HepG2 (cell line): ENCODE data around the gene MCC. TPM values are rescaled to one million over a fixed set of nuclear protein-coding genes. Genes with fewer than 3 reads are reported as not detected.

Experiments
- ATAC-seq: fragments of 200-7000 bp; cut with Tn5 transposase; 3 replicates; pipeline ENCODE4 v1.9.1; 2020; ENCODE audit warnings: mild to moderate bottlenecking, moderate library complexity
- BruUV-seq: library from RNA; stranded (reverse); fragments of 400-500 nt; replicated peaks from 2 replicates; lab custom pipeline; 2021; lab: Mats Ljungman, UMichigan
- CTCF ChIA-PET: fragments of 300-600 bp; formaldehyde crosslinking; extraction: SDS; loops from one replicate; lab custom pipeline; 2021; ENCODE audit warnings: low total read pairs, inconsistent platforms, low intra/inter-chr PET ratio; lab: Yijun Ruan, JAX
- POLR2A ChIA-PET: fragments of 350-600 bp; sonication (Branson Sonifier 250); formaldehyde crosslinking; loops from one replicate; lab custom pipeline; 2020; ENCODE audit warnings: antibody characterized with exemption, inconsistent platforms; lab: Yijun Ruan, JAX
- DNase-seq: peaks from one replicate; pipeline ENCODE4 v3.0.0-alpha.2; 2015; ENCODE audit warnings: low spot score
- FAIRE-seq: peaks from 3 replicates; lab custom pipeline; 2011; peaks lifted over from hg19 to GRCh38; lab: Jason Lieb, UNC
- H2AFZ ChIP-seq: one replicate; pipeline ENCODE4 v1.6.1; 2011; ENCODE audit warnings: low read length, inconsistent platforms
- H3K27ac ChIP-seq: fragments of 300-600 bp; 3 replicates; pipeline ENCODE4 v1.8.0; 2011; ENCODE audit warnings: mixed run types, mild to moderate bottlenecking, mixed read lengths, low read length, inconsistent platforms; ENCODE audit not compliant: insufficient read depth; ENCODE audit errors: extremely low read length
- H3K27me3 ChIP-seq, 2 experiments: fragments of 200-600 bp in 1 of 2; 2 replicates in 1 of 2; 3 replicates in 1 of 2; pipeline versions ENCODE4 v1.6.0 to v1.8.0; 2011; ENCODE audit warnings: low read length in 2 of 2, mild to moderate bottlenecking in 2 of 2, moderate library complexity in 2 of 2, inconsistent platforms in 1 of 2; ENCODE audit not compliant: insufficient read depth in 2 of 2, control insufficient read depth in 1 of 2
- H3K36me3 ChIP-seq, 2 experiments: fragments of 200-600 bp in 1 of 2; replicated peaks in 1 of 2; 2 replicates in 1 of 2; 3 replicates in 1 of 2; pipeline versions ENCODE4 v1.5.1 to v1.8.0; 2011; ENCODE audit warnings: low read length in 2 of 2, inconsistent platforms in 1 of 2; ENCODE audit not compliant: insufficient read depth in 2 of 2, control insufficient read depth in 1 of 2
- H3K4me1 ChIP-seq: 2 replicates; pipeline ENCODE4 v1.5.1; 2012; ENCODE audit warnings: low read length, inconsistent platforms; ENCODE audit not compliant: insufficient read depth
- H3K4me2 ChIP-seq: 2 replicates; pipeline ENCODE4 v1.6.0; 2011; ENCODE audit warnings: low read depth, low read length, inconsistent platforms
- H3K4me3 ChIP-seq, 3 experiments: fragments of 200-600 bp in 1 of 3; sonication (generic), shearing (Covaris generic) in 1 of 3; replicated peaks in 1 of 3; 2 replicates each; pipeline ENCODE4 v1.5.1; 2011 to 2016; ENCODE audit warnings: low read length in 3 of 3, inconsistent platforms in 2 of 3, low read depth in 2 of 3, mild to moderate bottlenecking in 2 of 3, control low read depth in 1 of 3, mixed read lengths in 1 of 3; ENCODE audit not compliant: insufficient read depth in 1 of 3
- H3K79me2 ChIP-seq: one replicate; pipeline ENCODE4 v1.6.1; 2011; ENCODE audit warnings: low read length, inconsistent platforms; ENCODE audit not compliant: insufficient read depth
- H3K9ac ChIP-seq: 2 replicates; pipeline ENCODE4 v1.6.0; 2011; ENCODE audit warnings: mild to moderate bottlenecking, low read depth, low read length, inconsistent platforms; ENCODE audit not compliant: insufficient read depth
- H3K9me3 ChIP-seq: 2 replicates; pipeline ENCODE4 v1.5.1; 2012; ENCODE audit warnings: mild to moderate bottlenecking, low read length
- H4K20me1 ChIP-seq: 2 replicates; pipeline ENCODE4 v1.6.0; 2011; ENCODE audit warnings: inconsistent platforms, mild to moderate bottlenecking, low read length, moderate library complexity; ENCODE audit not compliant: insufficient read depth
- ARID2 ChIP-seq: sonication (generic); formaldehyde crosslinking; IDR thresholded peaks from 2 replicates; pipeline ENCODE4 v1.8.1; 2022; ENCODE audit warnings: mild to moderate bottlenecking, missing genetic modification reagents, borderline replicate concordance
- FOXO1 ChIP-seq: sonication (generic); formaldehyde crosslinking; IDR thresholded peaks from 2 replicates; pipeline ENCODE4 v1.4.0; 2020; ENCODE audit warnings: missing genetic modification reagents
- FOXP1 ChIP-seq, 2 experiments: fragments of 450-650 bp in 1 of 2; IDR thresholded peaks; 2 replicates each; pipeline ENCODE4 v1.6.1; 2017 to 2018; ENCODE audit warnings: antibody characterized with exemption in 1 of 2
- MTA3 ChIP-seq: sonication (generic); formaldehyde crosslinking; IDR thresholded peaks from 2 replicates; pipeline ENCODE4 v1.4.0; 2020; ENCODE audit warnings: missing genetic modification reagents
- TBX2 ChIP-seq: sonication (generic); formaldehyde crosslinking; IDR thresholded peaks from 2 replicates; pipeline ENCODE4 v1.5.0; 2020; ENCODE audit warnings: missing genetic modification reagents, mild to moderate bottlenecking, borderline replicate concordance
- ZFYVE20 ChIP-seq: sonication (generic); formaldehyde crosslinking; IDR thresholded peaks from 2 replicates; pipeline ENCODE4 v1.8.0; 2023; ENCODE audit warnings: low read depth, mild to moderate bottlenecking, moderate library complexity, missing genetic modification reagents, borderline replicate concordance
- ZNF782 ChIP-seq: sonication (generic); formaldehyde crosslinking; IDR thresholded peaks from 2 replicates; pipeline ENCODE4 v1.4.0; 2020; ENCODE audit warnings: missing genetic modification reagents, mild to moderate bottlenecking, borderline replicate concordance
- WGBS: methylation state at CpG from one replicate; pipeline ENCODE4 v1.1.6; 2017; ENCODE audit warnings: low lambda C conversion rate; 5-methylcytosine and 5-hydroxymethylcytosine counted together
- in situ Hi-C: cut with HindIII; loops from 2 replicates; pipeline ENCODE4 v1.10.0; 2017; ENCODE audit warnings: low pct_unique_long_range_greater_than_20kb; ENCODE audit not compliant: extremely low pct_ligation_motif_present
- intact Hi-C: fragments of 100-400 bp; cut with micrococcal nuclease; formaldehyde crosslinking; loops from one replicate; pipeline ENCODE4 v1.10.0; 2022; ENCODE audit not compliant: unreplicated experiment
- polyA plus RNA-seq, 8 experiments: library from polyadenylated mRNA; depleted of rRNA in 3 of 8; stranded (reverse) in 7 of 8; unstranded in 1 of 8; fragments of >200 nt; fragmentation: Illumina TruSeq in 4 of 8; extraction: Trizol in 4 of 8; gene quantifications; 2 replicates each; pipeline versions ENCODE4 v1.2.1 to v1.2.3, GENCODE V29; 2011 to 2016; ENCODE audit warnings: low read depth in 4 of 8, missing spikeins in 1 of 8, mixed read lengths in 1 of 8; ENCODE audit not compliant: insufficient read depth in 1 of 8
- total RNA-seq, 5 experiments: library from RNA; depleted of rRNA; stranded (reverse); fragments of >200 nt; fragmentation: Illumina TruSeq; extraction: Trizol; gene quantifications; 2 replicates each; pipeline ENCODE4 v1.2.3, GENCODE V29; 2016; ENCODE audit warnings: low read depth in 1 of 5
- TF ChIP-seq, protein P1 (sequence below): sonication (generic); formaldehyde crosslinking; IDR thresholded peaks from 2 replicates; pipeline ENCODE4 v1.8.0; 2022; ENCODE audit warnings: mild to moderate bottlenecking, missing genetic modification reagents, borderline replicate concordance
- TF ChIP-seq, protein P2 (sequence below), 2 experiments: sonication (generic) in 1 of 2; formaldehyde crosslinking in 1 of 2; IDR thresholded peaks; 2 replicates each; pipeline versions ENCODE4 v1.4.0 to v1.6.1; 2016 to 2020; ENCODE audit warnings: borderline replicate concordance in 1 of 2, low read depth in 1 of 2, mild to moderate bottlenecking in 1 of 2, missing genetic modification reagents in 1 of 2
- TF ChIP-seq, protein P3 (sequence below): sonication (generic); formaldehyde crosslinking; IDR thresholded peaks from 2 replicates; pipeline ENCODE4 v1.5.0; 2020; ENCODE audit warnings: mild to moderate bottlenecking, missing genetic modification reagents
- TF ChIP-seq, protein P4 (sequence below), 2 experiments: sonication (generic) in 1 of 2; formaldehyde crosslinking in 1 of 2; IDR thresholded peaks; 2 replicates each; pipeline versions ENCODE4 v1.5.1 to v1.6.1; 2011 to 2020; ENCODE audit warnings: borderline replicate concordance in 1 of 2, low read depth in 1 of 2, low read length in 1 of 2, mild to moderate bottlenecking in 1 of 2, missing genetic modification reagents in 1 of 2, moderate library complexity in 1 of 2

MCC gene
- total and polyA plus RNA-seq, 2 of the 13 experiments (the other 11 are each of a cell fraction or from before 2014, with no cell fraction given), result 0.55 to 2.4 TPM

DNA sequence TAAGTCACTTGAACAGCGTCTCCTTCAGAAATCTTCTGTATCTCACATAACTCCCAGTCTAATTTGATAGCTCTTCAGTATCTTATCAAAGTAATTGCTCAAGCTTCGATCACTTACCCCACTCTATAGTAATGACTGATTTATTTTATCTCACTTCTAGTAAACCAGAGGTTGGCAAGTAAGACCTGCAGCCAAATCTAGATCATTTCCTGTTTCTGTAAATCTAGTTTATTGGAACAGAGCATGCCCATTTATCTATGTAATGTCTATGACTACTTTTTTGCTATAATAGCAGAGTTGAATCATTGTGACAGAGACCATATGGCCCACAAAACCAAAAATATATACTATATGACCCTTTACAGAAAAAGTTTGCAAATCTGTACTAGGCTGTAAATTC is 93.6 kb downstream of the MCC start (continued):
- no peak for TF ChIP-seq ZNF782
- no peak for TF ChIP-seq FOXO1
- TF ChIP-seq, protein P1, sequence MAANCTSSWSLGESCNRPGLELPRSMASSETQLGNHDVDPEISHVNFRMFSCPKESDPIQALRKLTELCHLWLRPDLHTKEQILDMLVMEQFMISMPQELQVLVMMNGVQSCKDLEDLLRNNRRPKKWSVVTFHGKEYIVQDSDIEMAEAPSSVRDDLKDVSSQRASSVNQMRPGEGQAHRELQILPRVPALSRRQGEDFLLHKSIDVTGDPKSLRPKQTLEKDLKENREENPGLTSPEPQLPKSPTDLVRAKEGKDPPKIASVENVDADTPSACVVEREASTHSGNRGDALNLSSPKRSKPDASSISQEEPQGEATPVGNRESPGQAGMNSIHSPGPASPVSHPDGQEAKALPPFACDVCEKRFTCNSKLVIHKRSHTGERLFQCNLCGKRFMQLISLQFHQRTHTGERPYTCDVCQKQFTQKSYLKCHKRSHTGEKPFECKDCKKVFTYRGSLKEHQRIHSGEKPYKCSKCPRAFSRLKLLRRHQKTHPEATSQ (CRISPR knock-in tag), result no peak

DNA sequence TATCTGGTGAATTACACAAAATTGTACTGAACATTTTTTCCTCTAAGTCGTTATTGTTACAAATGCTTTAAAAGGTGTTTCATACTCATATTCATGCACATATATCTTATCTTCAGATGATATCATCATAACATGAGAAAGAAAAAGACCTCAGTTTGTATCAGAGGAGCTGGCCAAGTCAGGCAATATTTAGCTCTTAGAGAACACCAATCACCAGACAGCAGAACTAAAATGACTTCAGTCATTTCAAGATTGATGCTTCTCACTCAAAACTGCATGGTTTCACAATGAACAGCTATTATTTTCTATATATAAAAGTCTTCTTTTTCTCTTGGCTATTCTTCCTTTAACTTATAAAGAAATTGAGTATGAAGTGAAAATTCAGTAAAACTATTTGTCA is 98.0 kb downstream of the MCC start:
- Histone ChIP-seq H2AFZ (no peak overlapping the region), H3K4me1 (no peaks in the 10 kb centered on the region), H3K9ac (no peak overlapping the region), H3K27me3 (no peaks in the 10 kb centered on the region), H3K9me3 (no peaks in the 10 kb centered on the region), H3K36me3 (no peaks in the 10 kb centered on the region), H3K4me3 (no peak overlapping the region), H3K27ac (no peak overlapping the region), H3K79me2 (no peaks in the 10 kb centered on the region), H3K4me2 (no peak overlapping the region), H4K20me1 (no peaks in the 10 kb centered on the region)
- ChIA-PET POLR2A (no interaction called here), CTCF (no interaction called here)
- ATAC-seq, result no peak
- intact Hi-C loops, result no loop called here
- 0% methylated on average over 1 of the region's 1 CpG for WGBS
- in situ Hi-C loops, result no loop called here
- no peak for FAIRE-seq
- BruUV-seq, result no TSS peak
- no peak for DNase-seq
- TF ChIP-seq FOXP1 (IDR thresholded peaks at IDR 0.05) (no peak), FOXP1 (CRISPR knock-in tag; IDR thresholded peaks at IDR 0.05) (no peak), MTA3 (no peak), TBX2 (CRISPR knock-in tag) (no peak), ARID2 (CRISPR knock-in tag) (no peak), ZFYVE20 (CRISPR knock-in tag) (no peak)
- TF ChIP-seq, protein P2, sequence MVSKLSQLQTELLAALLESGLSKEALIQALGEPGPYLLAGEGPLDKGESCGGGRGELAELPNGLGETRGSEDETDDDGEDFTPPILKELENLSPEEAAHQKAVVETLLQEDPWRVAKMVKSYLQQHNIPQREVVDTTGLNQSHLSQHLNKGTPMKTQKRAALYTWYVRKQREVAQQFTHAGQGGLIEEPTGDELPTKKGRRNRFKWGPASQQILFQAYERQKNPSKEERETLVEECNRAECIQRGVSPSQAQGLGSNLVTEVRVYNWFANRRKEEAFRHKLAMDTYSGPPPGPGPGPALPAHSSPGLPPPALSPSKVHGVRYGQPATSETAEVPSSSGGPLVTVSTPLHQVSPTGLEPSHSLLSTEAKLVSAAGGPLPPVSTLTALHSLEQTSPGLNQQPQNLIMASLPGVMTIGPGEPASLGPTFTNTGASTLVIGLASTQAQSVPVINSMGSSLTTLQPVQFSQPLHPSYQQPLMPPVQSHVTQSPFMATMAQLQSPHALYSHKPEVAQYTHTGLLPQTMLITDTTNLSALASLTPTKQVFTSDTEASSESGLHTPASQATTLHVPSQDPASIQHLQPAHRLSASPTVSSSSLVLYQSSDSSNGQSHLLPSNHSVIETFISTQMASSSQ (IDR thresholded peaks at IDR 0.05; ENCODE audit: low read depth), result no peak
- TF ChIP-seq, protein P2 (CRISPR knock-in tag; IDR thresholded peaks at IDR 0.05; ENCODE audit: borderline replicate concordance), result no peak
- TF ChIP-seq, protein P3, sequence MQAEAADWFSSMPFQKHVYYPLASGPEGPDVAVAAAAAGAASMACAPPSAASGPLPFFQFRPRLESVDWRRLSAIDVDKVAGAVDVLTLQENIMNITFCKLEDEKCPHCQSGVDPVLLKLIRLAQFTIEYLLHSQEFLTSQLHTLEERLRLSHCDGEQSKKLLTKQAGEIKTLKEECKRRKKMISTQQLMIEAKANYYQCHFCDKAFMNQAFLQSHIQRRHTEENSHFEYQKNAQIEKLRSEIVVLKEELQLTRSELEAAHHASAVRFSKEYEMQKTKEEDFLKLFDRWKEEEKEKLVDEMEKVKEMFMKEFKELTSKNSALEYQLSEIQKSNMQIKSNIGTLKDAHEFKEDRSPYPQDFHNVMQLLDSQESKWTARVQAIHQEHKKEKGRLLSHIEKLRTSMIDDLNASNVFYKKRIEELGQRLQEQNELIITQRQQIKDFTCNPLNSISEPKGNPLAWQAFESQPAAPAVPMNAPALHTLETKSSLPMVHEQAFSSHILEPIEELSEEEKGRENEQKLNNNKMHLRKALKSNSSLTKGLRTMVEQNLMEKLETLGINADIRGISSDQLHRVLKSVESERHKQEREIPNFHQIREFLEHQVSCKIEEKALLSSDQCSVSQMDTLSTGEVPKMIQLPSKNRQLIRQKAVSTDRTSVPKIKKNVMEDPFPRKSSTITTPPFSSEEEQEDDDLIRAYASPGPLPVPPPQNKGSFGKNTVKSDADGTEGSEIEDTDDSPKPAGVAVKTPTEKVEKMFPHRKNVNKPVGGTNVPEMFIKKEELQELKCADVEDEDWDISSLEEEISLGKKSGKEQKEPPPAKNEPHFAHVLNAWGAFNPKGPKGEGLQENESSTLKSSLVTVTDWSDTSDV (CRISPR knock-in tag), result no peak
- TF ChIP-seq, protein P4, sequence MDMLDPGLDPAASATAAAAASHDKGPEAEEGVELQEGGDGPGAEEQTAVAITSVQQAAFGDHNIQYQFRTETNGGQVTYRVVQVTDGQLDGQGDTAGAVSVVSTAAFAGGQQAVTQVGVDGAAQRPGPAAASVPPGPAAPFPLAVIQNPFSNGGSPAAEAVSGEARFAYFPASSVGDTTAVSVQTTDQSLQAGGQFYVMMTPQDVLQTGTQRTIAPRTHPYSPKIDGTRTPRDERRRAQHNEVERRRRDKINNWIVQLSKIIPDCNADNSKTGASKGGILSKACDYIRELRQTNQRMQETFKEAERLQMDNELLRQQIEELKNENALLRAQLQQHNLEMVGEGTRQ (IDR thresholded peaks at IDR 0.05; ENCODE audit: low read depth, low read length), result no peak
- TF ChIP-seq, protein P4 (CRISPR knock-in tag; IDR thresholded peaks at IDR 0.05; ENCODE audit: borderline replicate concordance), result no peak
